Ishikawa (cell line): ENCODE results near the gene ARHGEF28.

ENCODE experiments used
- EP300 ChIP-seq: IDR thresholded peaks from 2 replicates; pipeline ENCODE4 v1.6.1; 2012; ENCODE audit warnings: borderline replicate concordance
- REST ChIP-seq: IDR thresholded peaks from 2 replicates; pipeline ENCODE4 v1.6.1; 2012; ENCODE audit warnings: low read depth, mild to moderate bottlenecking

GRCh38 chr5:73687357-73687756 is 61.4 kb downstream of the ARHGEF28 start:
- TF ChIP-seq EP300 (no peak), REST (no peak)
